Muscle layer of duodenum (tissue), 2 donors: ENCODE data around the gene RAD23B.
"Not testable (repeated sequence)": the region's sequence is repeated elsewhere in the genome, so short reads cannot be mapped to it uniquely, and the experiment has no call there.

ENCODE experiments used
- H3K27ac ChIP-seq: one replicate; pipeline ENCODE4 v1.7.0; 2013; ENCODE audit warnings: mild to moderate bottlenecking, low read length
- H3K27me3 ChIP-seq: one replicate; pipeline ENCODE4 v1.7.0; 2013; ENCODE audit warnings: low read depth, mild to moderate bottlenecking, control low read depth, low read length
- H3K36me3 ChIP-seq, 2 donors: one replicate each; pipeline ENCODE4 v1.7.0; 2013; ENCODE audit warnings: low read length in 2 of 2, control low read depth in 1 of 2, mild to moderate bottlenecking in 1 of 2; ENCODE audit not compliant: insufficient read depth in 2 of 2, control insufficient read depth in 1 of 2
- H3K4me1 ChIP-seq, 2 donors: one replicate each; pipeline ENCODE4 v1.7.0; 2013; ENCODE audit warnings: low read length in 2 of 2, mild to moderate bottlenecking in 2 of 2, control low read depth in 1 of 2, moderate library complexity in 1 of 2; ENCODE audit not compliant: insufficient read depth in 2 of 2, control insufficient read depth in 1 of 2
- H3K4me3 ChIP-seq, 2 donors: one replicate each; pipeline ENCODE4 v1.7.0; 2013; ENCODE audit warnings: low read length in 2 of 2, low read depth in 1 of 2, mild to moderate bottlenecking in 1 of 2
- H3K9me3 ChIP-seq, 2 donors: one replicate each; pipeline ENCODE4 v1.7.0; 2013; ENCODE audit warnings: low read length in 2 of 2, control low read depth in 1 of 2, mild to moderate bottlenecking in 1 of 2; ENCODE audit not compliant: control insufficient read depth in 1 of 2
- donor health status: healthy.

The RAD23B gene

DNA sequence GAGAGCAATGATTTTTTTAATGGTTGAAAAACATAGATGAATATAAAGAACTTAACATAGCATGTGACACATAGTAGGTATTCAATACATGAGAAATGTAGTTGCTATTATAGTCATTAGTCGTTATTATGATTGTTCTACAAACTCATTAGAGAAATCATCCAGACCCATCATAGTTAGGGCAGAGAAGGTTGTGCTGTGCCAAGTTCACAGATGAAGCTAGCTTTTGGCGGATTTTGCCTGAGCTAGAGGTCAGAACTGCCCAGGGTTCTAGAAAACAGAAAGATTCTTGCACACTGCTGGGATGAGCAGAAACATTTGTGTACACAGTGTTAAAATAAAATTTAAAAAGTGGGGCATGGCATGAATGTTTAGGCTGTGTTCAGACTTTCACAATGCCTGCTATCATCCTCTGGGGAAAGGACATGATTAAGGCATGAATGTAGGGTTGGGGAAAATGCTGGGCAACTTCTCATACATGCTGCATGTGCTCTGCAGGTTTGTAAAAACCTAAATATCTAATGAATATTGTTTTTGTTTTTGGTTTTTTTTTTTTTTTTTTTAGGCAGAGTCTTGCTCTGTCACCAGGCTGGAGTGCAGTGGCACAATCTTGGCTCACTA is 33.3 kb upstream of the RAD23B start:
- no peak overlapping the region for H3K4me3 ChIP-seq
- no peaks in the 10 kb centered on the region for H3K27me3 ChIP-seq
- no peaks in the 10 kb centered on the region for H3K9me3 ChIP-seq
- H3K36me3 ChIP-seq: no peaks in the 10 kb centered on the region
- H3K27ac ChIP-seq: no peak overlapping the region
- H3K4me1 ChIP-seq: no peaks in the 10 kb centered on the region

DNA sequence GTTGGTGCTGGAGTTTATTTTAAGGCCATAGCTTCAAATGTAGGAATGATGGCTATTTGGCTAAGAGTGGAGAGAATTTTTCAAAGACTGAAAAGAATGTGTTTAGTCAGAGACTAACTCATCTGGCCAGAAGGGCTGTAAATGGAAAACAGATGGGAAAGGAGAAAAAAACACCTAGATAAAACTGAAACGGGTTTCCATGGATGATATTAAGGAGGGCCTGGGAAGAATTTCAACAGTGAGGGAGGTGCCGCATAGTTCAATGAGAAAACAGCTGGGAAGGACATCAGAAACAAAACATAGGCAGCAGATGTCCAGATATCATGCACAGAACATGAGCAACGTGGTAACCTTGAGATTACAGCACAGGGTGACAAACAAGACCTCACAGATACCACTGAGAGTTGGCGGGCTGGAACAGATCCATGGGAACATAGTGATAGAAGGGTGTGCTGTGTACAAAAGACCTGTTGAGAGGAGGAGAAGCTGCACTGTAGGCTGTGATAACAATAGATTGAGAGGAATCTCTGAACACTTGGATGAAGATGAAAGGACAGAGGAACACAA is 31.2 kb upstream of the RAD23B start:
- Histone ChIP-seq H3K27me3 (no peaks in the 10 kb centered on the region), H3K9me3 (no peaks in the 10 kb centered on the region), H3K4me3 (no peak overlapping the region), H3K27ac (no peak overlapping the region), H3K36me3 (no peaks in the 10 kb centered on the region), H3K4me1 (no peaks in the 10 kb centered on the region)

GRCh38 chr9:107258919-107259318 is 24.2 kb upstream of the RAD23B start:
- H3K9me3 ChIP-seq: no peaks in the 10 kb centered on the region
- H3K4me3 ChIP-seq: no peak overlapping the region
- no peaks in the 10 kb centered on the region for H3K36me3 ChIP-seq
- H3K27me3 ChIP-seq: no peaks in the 10 kb centered on the region
- no peaks in the 10 kb centered on the region for H3K4me1 ChIP-seq
- H3K27ac ChIP-seq: no peak overlapping the region

GRCh38 chr9:107259751-107260313 is 23.2 kb upstream of the RAD23B start:
- not testable (repeated sequence) for H3K4me3 ChIP-seq, H3K27ac ChIP-seq, H3K4me1 ChIP-seq, H3K27me3 ChIP-seq, H3K36me3 ChIP-seq, H3K9me3 ChIP-seq

DNA sequence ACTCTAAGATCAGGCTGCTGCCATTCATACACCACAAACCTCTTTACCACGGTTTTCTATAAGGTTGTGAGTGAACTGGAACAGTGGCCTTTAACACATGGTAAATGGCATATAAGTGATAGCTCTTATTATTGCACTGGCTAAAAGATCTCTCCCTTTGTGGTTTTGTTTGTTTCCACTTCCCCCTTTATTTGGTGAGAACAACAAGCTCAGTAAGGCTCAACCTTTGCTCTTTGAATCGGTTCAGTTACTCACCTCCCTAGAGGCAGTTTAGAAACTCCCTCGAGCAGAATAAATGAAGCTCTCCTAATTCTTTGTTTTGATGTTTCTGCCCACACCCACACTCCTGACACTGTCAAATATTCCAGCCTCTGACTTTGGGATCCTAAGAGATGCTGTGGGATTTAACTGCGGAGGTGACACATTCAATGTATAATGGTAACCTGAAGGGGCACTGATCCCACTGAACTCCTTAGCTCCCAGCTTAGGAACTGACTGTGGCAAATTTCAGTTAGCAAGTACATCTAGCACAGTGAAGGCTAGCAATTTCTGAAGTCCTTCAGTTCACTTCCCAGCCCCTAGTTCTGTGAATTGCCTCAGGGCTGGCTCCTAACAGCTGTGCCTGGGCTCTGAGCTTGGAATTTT is 22.5 kb upstream of the RAD23B start:
- H3K4me1 ChIP-seq: no peaks in the 10 kb centered on the region
- no peaks in the 10 kb centered on the region for H3K36me3 ChIP-seq
- no peak overlapping the region for H3K4me3 ChIP-seq
- H3K27ac ChIP-seq: no peak overlapping the region
- H3K9me3 ChIP-seq: peaks cover 0 to 7% of the 10 kb centered on the region in 2 donors
- H3K27me3 ChIP-seq: no peaks in the 10 kb centered on the region

DNA sequence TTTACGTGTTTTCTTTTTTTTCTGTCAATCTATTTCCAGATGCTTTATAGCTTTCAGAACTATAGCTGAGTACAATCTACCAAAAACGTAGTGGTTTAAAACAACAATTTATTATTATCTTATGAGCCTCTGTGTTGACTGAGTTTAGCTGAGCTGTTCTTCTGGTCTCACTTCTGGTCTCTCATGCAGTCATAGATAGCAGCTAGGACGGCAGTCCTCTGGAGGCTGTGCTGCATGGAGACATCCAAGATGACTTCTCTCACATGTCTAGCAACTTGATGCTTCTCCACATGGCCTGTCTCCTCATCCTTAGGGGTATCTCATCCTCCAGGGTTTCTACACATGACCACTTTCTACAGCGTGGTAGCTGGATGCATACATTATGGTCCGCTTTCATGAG is 22.0 kb upstream of the RAD23B start:
- H3K27ac ChIP-seq: no peak overlapping the region
- H3K27me3 ChIP-seq: no peaks in the 10 kb centered on the region
- no peaks in the 10 kb centered on the region for H3K4me1 ChIP-seq
- H3K9me3 ChIP-seq: peaks cover 0 to 9% of the 10 kb centered on the region in 2 donors
- no peaks in the 10 kb centered on the region for H3K36me3 ChIP-seq
- no peak overlapping the region for H3K4me3 ChIP-seq

GRCh38 chr9:107263289-107263688 is 19.8 kb upstream of the RAD23B start:
- no peaks in the 10 kb centered on the region for H3K27me3 ChIP-seq
- H3K4me3 ChIP-seq: no peak overlapping the region
- no peaks in the 10 kb centered on the region for H3K4me1 ChIP-seq
- H3K9me3 ChIP-seq: peaks cover 0 to 9% of the 10 kb centered on the region in 2 donors
- H3K36me3 ChIP-seq: no peaks in the 10 kb centered on the region
- no peak overlapping the region for H3K27ac ChIP-seq

DNA sequence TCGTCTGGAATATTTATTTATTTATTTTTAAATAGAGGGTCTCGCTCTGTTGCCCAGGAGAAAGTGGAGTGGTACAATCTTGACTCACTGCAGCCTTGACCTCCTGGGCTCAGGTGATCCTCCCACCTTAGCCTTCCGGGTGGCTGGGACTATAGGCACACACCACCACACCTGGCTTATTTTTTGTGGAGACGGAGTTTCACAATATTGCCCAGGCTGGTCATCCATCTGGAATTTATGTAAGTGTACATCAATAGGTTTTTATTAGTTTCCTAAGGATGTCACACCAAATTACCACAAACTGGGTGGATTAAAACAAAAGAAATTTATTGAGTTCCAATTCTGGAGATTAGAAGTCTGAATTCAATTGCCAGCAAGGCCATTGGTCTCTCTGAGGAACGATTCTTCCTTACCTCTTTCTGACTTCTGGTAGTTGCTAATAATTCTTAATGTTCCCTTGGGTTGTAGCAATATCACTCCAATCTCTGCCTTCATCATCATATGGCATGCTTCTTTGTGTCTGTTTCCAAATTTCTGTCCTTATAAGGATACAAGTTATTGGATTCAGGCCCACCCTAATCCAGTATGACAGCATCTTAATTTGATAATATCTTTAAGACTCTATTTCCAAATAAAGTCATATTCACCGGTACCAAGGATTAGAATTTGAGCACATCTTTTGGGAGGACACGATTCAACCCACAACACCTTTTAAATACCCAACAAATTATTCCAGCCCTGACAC is 16.3 kb upstream of the RAD23B start:
- peaks cover 0 to 9% of the 10 kb centered on the region in 2 donors for H3K9me3 ChIP-seq
- no peaks in the 10 kb centered on the region for H3K27me3 ChIP-seq
- H3K36me3 ChIP-seq: no peaks in the 10 kb centered on the region
- no peak overlapping the region for H3K27ac ChIP-seq
- H3K4me1 ChIP-seq: no peaks in the 10 kb centered on the region
- H3K4me3 ChIP-seq: no peak overlapping the region

- Histone ChIP-seq H3K4me3 (no peak overlapping the region), H3K27me3 (no peaks in the 10 kb centered on the region), H3K36me3 (no peaks in the 10 kb centered on the region), H3K4me1 (no peaks in the 10 kb centered on the region), H3K9me3 (peaks cover 0 to 9% of the 10 kb centered on the region in 2 donors), H3K27ac (no peak overlapping the region)
Measured at GRCh38 chr9:107268560-107268959, 14.5 kb upstream of the RAD23B start.

DNA sequence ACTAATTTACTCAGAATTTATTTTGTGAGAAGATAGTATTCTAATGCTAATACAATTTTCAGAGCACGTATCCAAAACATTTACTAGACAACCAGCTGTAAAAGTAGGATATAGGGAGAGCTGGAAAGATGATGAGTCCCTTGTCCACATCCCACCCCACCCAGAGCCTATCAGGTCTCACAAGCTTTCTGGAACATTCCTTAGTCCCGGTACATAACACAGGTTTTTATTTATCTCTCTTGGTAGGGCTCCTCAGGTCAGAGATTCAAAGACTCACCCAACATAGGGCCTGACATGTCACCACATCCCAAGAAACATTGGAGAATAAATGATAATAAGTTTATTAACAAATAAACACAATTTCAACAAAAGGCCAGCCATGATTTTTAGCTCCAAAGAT is 13.8 kb upstream of the RAD23B start:
- H3K4me3 ChIP-seq: no peak overlapping the region
- no peaks in the 10 kb centered on the region for H3K4me1 ChIP-seq
- H3K27ac ChIP-seq: no peak overlapping the region
- H3K36me3 ChIP-seq: no peaks in the 10 kb centered on the region
- H3K9me3 ChIP-seq: peaks cover 0 to 9% of the 10 kb centered on the region in 2 donors
- no peaks in the 10 kb centered on the region for H3K27me3 ChIP-seq

DNA sequence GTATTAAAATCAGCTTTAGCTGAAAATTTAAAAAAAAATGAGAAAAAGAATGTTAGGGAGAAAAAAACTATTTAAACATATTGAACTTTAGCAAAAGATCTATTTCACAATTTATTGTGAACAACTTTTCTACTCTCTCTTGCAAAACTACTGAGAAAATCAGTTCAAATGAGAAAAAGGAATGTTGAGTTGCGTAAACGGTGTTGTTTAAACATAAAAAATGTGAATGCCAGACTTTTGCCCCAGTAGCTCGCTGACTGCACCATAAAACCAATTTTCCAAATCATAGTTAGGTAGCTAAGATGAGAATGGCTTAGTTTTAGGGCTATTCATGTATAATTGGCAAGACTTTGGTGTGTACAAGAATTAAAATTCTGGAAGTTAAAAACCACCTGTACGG is 13.4 kb upstream of the RAD23B start:
- Histone ChIP-seq H3K27me3 (no peaks in the 10 kb centered on the region), H3K4me1 (no peaks in the 10 kb centered on the region), H3K36me3 (no peaks in the 10 kb centered on the region), H3K27ac (no peak overlapping the region), H3K4me3 (no peak overlapping the region), H3K9me3 (peaks cover 0 to 9% of the 10 kb centered on the region in 2 donors)
